SK-MEL-5 (cell line): ENCODE data around the gene XPO1. TPM values are rescaled to one million over a fixed set of nuclear protein-coding genes. Genes with fewer than 3 reads are reported as not detected.

Experiments
- DNase-seq: peaks from one replicate; pipeline ENCODE4 v3.0.0-alpha.2; 2016; ENCODE audit warnings: low read depth, low spot score
- in situ Hi-C: cut with HindIII; loops from 2 replicates; pipeline ENCODE4 v1.10.0; 2016; ENCODE audit warnings: low sequenced_read_pairs, high pct_unique_total_duplicates, low pct_unique_long_range_greater_than_20kb
- total RNA-seq: library from RNA; depleted of rRNA; stranded (reverse); fragments of >200 nt; shearing (Covaris generic); gene quantifications from 2 replicates; pipeline ENCODE4 v1.2.3, GENCODE V29; 2014

The XPO1 gene
- total RNA-seq, 1 experiment from 2014 or later = 206 TPM

GRCh38 chr2:61538920-61539520 is 864 bp upstream of the XPO1 start:
- peak; percentile 62 for DNase-seq
- in situ Hi-C loops = no loop called here

GRCh38 chr2:61537950-61538199 is 281 bp downstream of the XPO1 start:
- in situ Hi-C loops = no loop called here
- DNase-seq = no peak

- in situ Hi-C loops = no loop called here
- DNase-seq = no peak
Measured at GRCh38 chr2:61537277-61537949, 743 bp downstream of the XPO1 start.

GRCh38 chr2:61536572-61537276 is 1.4 kb downstream of the XPO1 start:
- in situ Hi-C loops = no loop called here
- peak; percentile 97 for DNase-seq

GRCh38 chr2:61536180-61536571 is 2.0 kb downstream of the XPO1 start:
- no peak for DNase-seq
- in situ Hi-C loops = no loop called here

GRCh38 chr2:61535449-61535848 is 2.7 kb downstream of the XPO1 start:
- in situ Hi-C loops = no loop called here
- no peak for DNase-seq

- DNase-seq = no peak
- in situ Hi-C loops = no loop called here
Measured at GRCh38 chr2:61534926-61535325, 3.2 kb downstream of the XPO1 start.

GRCh38 chr2:61530749-61531148 is 7.4 kb downstream of the XPO1 start:
- in situ Hi-C loops = no loop called here
- no peak for DNase-seq

- in situ Hi-C loops = no loop called here
- DNase-seq = no peak
Measured at GRCh38 chr2:61529944-61530735, 8.0 kb downstream of the XPO1 start.

- DNase-seq = no peak
- in situ Hi-C loops = no loop called here
Measured at GRCh38 chr2:61520261-61520660, 17.9 kb downstream of the XPO1 start.

GRCh38 chr2:61512768-61513398 is 25.3 kb downstream of the XPO1 start:
- in situ Hi-C loops = no loop called here
- no peak for DNase-seq

GRCh38 chr2:61510674-61511671 is 27.2 kb downstream of the XPO1 start:
- in situ Hi-C loops = no loop called here

GRCh38 chr2:61504949-61505348 is 33.2 kb downstream of the XPO1 start:
- no peak for DNase-seq
- in situ Hi-C loops = no loop called here

More at GRCh38 chr2:61510674-61511671, 27.2 kb downstream of the XPO1 start:
- no peak for DNase-seq

- in situ Hi-C loops = no loop called here
- DNase-seq = no peak
Measured at GRCh38 chr2:61499060-61499459, 39.1 kb downstream of the XPO1 start.

- no peak for DNase-seq
- in situ Hi-C loops = no loop called here
Measured at GRCh38 chr2:61493523-61493942, 44.6 kb downstream of the XPO1 start.

- no peak for DNase-seq
- in situ Hi-C loops = no loop called here
Measured at GRCh38 chr2:61492476-61492875, 45.7 kb downstream of the XPO1 start.

- no peak for DNase-seq
- in situ Hi-C loops = no loop called here
Measured at GRCh38 chr2:61485281-61485680, 52.9 kb downstream of the XPO1 start.
